KOPT-K1 (cell line): ENCODE data around the gene AP2A2.

Experiments
- H3K27ac ChIP-seq: fragments of 200-600 bp; sonication (generic); 2 replicates; pipeline ENCODE4 v1.5.1; 2016; ENCODE audit warnings: antibody characterized with exemption, mild to moderate bottlenecking, low read depth, low read length; ENCODE audit not compliant: poor library complexity, severe bottlenecking
- H3K36me3 ChIP-seq: fragments of 200-600 bp; sonication (generic); 2 replicates; pipeline ENCODE4 v1.5.1; 2017; ENCODE audit warnings: antibody characterized with exemption, mild to moderate bottlenecking, low read length, moderate library complexity; ENCODE audit not compliant: insufficient read depth
- H3K9me3 ChIP-seq: fragments of 200-600 bp; sonication (generic); 2 replicates; pipeline ENCODE4 v1.5.1; 2017; ENCODE audit warnings: antibody characterized with exemption, low read length, mild to moderate bottlenecking; ENCODE audit not compliant: insufficient read depth, poor library complexity, severe bottlenecking

The AP2A2 gene

DNA sequence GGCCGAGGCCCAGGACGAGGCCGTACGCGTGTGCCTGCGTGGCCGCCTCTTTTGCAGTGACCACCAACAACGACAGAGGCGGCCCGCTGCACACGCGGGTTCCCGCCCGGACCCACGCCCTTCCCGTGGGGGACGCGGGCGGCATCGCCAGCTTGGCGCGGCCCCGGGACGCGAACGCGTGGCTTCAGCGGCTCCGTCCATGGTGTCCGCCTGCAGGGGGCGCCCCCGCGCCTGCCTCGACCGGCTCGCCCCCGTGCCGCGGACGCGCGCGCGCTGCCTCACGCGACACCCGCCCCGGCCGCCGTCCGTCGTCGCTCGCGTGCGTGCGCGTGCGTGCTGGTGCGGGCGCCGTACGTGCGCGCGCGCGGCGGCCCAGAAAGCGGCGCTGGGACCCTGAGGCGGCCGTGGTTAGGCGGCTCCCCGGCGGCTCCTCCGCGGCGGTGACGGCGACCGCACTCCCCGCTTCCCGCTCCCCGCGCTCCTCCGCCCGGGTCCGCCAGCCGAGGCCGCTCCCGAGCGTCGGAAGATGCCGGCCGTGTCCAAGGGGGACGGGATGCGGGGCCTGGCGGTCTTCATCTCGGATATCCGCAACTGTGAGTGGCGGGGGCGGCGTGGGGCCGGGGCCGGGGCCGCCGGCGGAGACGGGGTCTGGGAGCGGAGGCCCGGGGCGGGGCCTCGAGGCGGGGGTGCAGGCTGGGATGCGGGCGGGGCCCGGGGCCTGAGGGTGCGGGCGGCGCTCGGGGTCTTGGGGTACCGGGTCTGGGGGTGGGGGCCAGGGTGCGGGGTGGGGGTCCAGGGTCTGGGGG is at the start of gene AP2A2:
Gene AP2A2 (plus strand): TSS at position 375 of the 806 bp plus-strand sequence. CDS start 152 bp downstream, at position 527.
- H3K27ac ChIP-seq: peak within 1 kb of the TSS; percentile 68
- no peaks in the 10 kb centered on the region for H3K36me3 ChIP-seq
- no peaks in the 10 kb centered on the region for H3K9me3 ChIP-seq

DNA sequence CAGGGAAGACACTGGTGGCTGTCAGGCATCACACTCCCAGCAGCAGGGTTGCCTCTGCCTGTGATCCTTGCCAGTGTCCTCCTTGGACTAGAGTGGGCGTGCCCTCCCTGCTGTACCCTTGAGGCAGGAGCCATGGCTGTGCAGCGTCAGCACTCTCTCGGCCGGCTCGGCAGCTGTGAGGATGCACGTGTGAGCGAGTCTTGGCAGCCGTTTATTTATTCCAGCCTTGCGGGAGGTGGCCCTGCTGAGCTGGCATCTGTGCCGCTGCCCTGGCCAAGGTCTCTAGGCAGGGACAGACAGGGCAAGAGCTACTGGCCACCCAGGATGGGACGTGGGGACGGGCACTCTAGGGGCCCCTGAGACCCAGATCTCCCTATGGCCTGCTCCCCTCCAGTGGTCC is 49.1 kb upstream of the AP2A2 start:
- H3K27ac ChIP-seq: no peak overlapping the region
- no peaks in the 10 kb centered on the region for H3K9me3 ChIP-seq
- H3K36me3 ChIP-seq: peaks cover 59% of the 10 kb centered on the region; the same call in 1 of the 2 replicates

DNA sequence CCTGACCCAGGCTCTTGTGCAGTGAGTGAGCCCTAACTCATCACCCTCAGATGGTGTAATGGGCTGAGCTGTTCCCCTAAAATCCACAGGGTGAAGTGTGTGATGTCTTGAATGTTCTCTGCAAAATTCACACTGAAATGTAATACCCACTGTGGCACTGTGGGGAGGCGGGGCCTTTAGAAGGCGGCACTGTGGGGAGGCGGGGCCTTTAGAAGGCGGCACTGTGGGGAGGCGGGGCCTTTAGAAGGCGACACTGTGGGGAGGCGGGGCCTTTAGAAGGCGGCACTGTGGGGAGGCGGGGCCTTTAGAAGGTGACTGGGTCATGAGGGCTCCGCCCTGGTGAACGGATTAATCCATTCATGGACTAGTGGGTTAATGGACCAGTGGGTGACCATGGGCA is 48.1 kb upstream of the AP2A2 start:
- peaks cover 62% of the 10 kb centered on the region; the same call in 1 of the 2 replicates for H3K36me3 ChIP-seq
- H3K9me3 ChIP-seq: no peaks in the 10 kb centered on the region
- no peak overlapping the region for H3K27ac ChIP-seq

DNA sequence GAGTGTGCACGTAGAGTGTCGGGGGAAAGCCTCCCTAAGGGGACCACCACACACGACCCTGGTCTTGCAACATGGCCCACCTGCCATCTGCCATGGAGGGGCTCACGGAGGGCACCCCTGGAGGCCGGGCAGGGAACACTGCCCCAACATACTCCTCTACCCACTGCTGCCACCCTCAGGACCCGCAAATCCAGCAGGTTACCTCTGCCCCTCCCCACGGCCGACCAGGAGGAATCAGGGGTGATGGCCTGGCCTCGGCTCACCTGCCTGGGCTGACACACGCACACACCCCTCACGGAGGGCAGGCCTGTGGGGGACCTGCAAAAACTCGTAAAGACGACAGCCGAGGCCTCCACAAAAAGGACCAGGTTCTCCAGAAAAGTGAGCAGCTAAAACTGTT is 45.2 kb upstream of the AP2A2 start:
- Histone ChIP-seq H3K27ac (no peak overlapping the region), H3K9me3 (no peaks in the 10 kb centered on the region), H3K36me3 (peaks cover 78% of the 10 kb centered on the region)

DNA sequence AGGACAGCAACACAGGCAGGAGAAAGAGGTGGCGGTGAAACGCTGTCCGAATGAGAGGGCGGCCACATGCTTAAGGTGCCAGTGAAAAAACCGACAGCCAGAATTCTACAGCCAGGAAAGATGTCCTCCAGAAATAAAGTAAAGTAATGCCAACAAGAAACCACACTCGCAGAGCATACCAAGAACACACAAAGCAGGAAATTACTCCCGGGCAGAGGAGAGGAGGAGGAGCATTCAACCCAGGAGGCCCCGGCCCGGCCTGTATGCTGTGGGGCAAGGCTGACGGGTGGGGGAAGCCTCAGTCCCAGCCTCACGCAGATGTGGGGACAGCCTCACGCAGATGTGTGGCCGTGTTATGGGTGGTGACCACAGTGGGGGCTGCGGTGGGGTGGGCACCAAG is 43.1 kb upstream of the AP2A2 start:
- no peaks in the 10 kb centered on the region for H3K9me3 ChIP-seq
- peak overlapping the region; percentile 7 for H3K27ac ChIP-seq
- peaks cover 77% of the 10 kb centered on the region for H3K36me3 ChIP-seq

DNA sequence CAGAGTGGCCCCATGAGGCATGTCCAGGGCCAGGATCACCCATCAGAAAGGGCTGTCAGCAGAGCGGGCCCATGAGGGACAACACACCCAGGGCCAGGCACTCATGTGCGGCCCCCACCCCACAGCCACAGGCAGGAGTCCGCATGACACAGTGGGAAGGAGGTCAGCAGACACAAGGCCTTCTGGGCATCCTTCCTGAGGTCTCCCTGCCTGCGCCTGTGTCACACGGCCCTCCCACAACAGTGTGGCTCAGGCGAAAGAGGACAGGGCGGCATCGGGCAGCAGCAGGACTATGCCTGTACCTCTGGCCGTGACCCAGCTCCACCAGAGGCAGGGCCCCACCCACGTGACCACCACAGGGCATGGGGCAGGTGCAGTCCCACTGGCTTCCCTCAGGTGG is 42.1 kb upstream of the AP2A2 start:
- Histone ChIP-seq H3K27ac (no peak overlapping the region), H3K36me3 (peaks cover 82% of the 10 kb centered on the region), H3K9me3 (no peaks in the 10 kb centered on the region)

DNA sequence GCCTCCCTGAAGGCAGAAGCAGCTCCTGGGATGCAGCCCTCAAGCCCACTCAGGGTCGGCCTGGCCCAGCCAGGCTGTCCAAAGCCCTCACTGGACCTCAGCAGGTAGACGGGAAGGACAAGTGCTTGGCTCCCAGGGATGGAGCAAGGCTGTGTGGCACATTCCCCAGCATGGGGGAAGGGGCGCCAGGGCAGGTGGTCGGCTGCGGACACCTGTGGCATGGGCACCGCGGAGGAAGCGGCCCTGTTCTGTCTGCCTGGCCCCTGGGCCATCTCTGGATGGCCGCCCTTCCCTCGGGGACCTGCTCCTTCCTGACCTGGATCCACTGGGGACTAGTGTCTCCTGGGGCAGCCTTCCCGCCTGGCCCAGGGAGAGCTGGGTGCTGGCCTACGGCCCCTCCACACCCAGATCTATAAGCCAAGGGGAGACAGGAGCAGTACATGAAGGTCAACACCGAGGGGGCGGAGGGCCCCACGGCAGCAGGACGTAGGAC is 41.0 kb upstream of the AP2A2 start:
- Histone ChIP-seq H3K9me3 (no peaks in the 10 kb centered on the region), H3K27ac (no peak overlapping the region), H3K36me3 (peaks cover 77% of the 10 kb centered on the region)

DNA sequence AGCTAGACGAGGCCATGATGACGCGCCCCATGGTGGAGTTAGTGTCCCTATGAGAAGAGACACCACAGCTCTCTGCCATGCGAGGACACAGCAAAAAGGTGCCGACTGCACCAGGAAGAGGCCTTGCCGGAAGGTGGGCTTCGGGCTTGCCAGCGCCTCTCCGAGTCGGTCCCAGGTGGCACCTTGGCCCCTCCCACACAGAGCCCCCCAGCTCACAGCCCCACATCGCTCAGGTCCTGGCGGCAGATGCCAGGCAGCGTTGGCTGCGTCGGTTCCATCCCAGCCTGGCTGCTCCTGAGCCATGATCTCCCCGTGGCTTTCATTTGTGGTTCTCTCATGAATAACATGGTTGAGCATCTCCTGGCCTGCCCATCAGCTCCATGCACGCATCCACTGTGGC is 39.1 kb upstream of the AP2A2 start:
- Histone ChIP-seq H3K27ac (no peak overlapping the region), H3K9me3 (no peaks in the 10 kb centered on the region), H3K36me3 (peaks cover 62% of the 10 kb centered on the region)

DNA sequence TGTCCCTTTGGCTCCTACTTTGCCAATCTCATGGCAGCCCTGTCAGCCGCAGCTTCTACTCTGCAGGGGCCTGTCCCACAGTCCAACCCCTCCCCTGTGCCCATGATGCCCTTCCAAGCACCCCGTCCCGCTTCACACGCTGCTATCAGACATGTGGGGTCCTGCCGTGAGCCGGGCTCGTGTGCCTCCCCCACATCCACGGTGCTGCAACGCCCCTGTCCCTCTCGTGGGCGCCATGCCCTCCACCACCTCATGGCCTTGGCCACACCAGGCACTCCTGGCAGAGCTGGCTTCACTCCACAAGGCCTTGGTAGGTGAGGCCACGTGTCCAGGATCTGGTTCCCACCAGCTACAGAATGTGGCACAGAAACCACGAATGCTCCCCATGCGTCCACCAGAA is 38.1 kb upstream of the AP2A2 start:
- Histone ChIP-seq H3K27ac (no peak overlapping the region), H3K36me3 (peaks cover 62% of the 10 kb centered on the region), H3K9me3 (no peaks in the 10 kb centered on the region)

DNA sequence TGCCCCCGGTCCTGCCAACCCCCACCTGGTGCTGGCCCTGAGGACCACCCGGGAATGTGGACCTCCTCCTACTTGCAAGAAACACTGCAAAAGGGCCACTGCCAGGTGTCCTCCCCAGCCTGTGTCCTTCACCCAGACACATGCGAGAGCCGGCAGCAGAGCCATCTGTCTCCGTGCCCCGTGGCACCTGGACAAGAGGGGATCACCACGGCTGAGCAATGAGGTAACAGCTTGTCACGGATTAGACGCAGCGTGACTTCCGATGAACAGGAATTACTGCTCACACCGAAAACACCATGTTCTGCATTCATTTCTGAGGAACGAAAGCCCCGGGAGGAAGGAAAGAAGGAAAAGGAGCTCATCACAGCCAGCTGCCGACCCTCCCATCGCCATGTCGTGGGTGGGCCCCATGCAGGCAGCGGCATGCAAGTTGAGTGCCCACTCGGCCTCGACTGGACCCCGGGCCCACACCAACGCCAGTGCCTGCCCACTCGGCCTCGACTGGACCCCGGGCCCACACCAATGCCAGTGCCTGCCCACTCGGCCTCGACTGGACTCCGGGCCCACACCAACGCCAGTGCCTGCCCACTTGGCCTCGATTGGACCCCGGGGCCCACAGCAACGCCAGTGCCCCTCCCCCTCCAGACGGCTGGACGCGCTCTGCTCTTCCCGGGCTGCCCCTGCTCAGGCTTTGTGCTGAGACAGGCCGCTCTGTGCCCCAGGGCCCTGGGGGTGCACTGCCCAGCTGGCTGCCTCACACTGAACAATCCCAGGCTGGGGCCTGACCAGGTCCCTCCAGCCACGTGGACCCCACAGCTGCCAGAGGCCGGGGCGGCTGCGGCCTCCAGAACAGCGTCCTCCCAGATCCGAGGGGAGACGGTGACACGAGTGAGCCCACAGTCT is 37.1 kb upstream of the AP2A2 start:
- H3K27ac ChIP-seq: no peak overlapping the region
- H3K9me3 ChIP-seq: no peaks in the 10 kb centered on the region
- H3K36me3 ChIP-seq: peaks cover 52% of the 10 kb centered on the region

DNA sequence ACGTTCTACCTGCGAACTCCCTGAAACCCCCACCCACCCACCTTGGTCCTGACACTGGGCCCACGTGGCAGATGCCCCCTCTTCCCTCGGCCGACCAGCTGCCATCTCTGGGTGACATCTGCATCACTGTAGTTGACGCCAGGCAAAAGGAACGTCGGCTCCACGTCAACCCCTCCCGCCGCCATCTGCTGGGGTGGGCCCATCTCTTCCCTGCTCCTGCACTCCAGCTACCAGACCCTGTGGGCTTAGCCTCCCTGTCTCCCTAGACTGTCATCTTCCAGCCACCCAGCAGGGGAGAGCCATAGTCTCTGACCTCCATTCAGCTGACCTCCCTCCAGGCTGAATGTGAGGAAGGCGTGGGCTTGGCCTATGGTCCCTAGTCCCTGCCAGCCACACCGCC is 36.4 kb upstream of the AP2A2 start:
- H3K36me3 ChIP-seq: peaks cover 46% of the 10 kb centered on the region
- H3K27ac ChIP-seq: no peak overlapping the region
- no peaks in the 10 kb centered on the region for H3K9me3 ChIP-seq

DNA sequence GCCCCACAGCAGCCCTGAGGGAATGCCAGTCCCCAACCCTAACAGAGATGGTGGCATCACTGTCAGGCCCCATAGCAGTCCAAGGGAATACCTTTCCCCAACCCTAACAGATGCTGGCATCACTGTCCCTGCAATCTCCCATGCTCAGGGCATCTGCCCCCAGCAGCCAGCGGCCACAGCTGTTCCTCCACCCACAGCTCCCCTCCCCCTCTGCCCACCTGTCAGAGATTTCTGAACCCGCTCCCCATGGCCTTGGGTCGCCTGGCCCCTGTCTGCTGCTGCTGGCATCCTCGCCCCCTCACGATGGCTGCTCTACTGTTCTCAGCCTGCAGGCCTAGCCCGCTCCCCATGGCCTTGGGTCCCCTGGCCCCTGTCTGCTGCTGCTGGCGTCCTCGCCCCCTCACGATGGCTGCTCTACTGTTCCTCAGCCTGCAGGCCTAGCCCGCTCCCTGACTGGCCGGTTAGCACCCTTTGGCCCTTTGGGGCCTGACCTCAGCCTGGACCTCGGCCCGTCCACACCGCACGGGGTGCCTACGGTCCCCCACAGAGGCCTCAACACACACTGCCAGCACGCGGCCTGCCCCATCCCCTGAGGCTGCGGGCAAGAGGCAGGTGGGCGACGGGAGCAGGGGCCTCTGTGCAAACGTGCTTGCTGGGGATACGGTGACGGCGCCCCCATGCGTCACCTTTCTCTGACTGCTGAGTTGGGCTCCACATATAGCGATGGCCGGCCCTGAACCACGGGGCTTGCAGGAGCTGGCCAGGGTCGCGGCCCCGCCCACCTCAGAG is 35.8 kb upstream of the AP2A2 start:
- H3K9me3 ChIP-seq: no peaks in the 10 kb centered on the region
- H3K27ac ChIP-seq: no peak overlapping the region
- H3K36me3 ChIP-seq: peaks cover 40% of the 10 kb centered on the region

DNA sequence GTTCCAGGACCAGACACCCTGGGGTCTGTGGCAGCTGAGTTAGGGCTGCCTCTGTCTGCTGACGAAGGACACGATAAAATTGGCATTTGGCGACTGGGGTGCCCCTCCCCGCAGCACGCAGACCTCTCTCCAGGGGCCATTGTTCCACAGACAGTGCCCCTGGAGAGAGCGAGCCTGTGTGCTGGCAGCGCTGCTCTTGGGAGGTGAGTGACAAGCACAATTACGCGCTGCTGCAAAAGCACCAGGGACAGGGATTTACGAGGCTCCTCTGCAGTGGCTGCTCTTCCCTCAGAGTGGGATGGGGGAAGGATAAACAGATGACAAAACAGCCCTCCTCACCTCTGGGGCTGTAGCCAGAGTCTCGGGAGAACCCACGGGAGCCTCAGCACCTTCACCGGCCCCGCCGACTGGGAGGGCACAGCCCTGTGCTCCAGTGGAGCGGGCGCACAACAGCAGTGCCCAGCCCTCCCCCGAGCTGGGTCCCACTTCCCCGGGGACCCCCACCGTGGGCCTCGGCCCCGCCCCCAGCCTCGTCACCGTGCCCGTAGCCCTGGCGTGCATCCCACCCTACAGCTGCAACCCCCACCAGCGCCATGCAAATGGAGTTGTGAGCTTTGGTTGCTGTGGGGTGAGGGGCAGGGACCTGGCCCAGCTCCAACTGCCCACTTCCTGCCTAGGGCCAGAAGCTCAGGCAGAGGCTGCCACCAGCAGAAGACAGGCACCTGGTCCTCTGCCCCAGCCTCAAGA is 34.7 kb upstream of the AP2A2 start:
- Histone ChIP-seq H3K36me3 (peaks cover 32% of the 10 kb centered on the region; the same call in 1 of the 2 replicates), H3K27ac (no peak overlapping the region), H3K9me3 (no peaks in the 10 kb centered on the region)

DNA sequence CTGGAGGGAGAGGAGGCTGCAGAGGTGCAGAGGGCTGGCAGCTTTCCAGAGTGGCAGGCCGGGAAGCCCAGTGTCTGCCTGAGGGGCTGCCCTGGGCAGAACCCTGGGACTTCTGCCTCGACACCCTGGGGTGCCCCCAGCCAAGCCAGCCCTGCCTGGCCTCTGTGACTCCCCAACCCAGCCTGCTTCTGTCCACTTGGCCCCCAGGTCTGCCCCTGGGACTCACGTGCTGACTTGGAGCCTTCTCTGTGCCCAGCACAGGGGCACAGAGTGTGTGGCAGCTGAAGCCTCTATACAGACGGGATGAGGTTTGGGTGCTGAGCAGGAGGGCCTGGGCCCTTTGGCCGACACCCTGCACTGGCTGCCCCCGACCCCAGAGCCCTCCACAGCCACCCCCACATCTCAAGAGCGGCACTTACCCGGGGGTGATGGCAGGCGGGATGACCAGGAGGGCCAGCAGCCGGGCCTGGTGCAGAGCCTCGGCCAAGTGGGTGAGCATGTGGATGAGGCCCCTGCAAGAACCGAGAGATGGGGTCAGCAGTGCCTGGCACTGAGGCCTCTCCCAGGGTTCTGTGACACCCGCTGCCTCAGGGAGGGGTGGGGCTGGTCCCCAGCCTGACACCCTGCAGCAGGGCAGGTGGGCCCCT is 32.5 kb upstream of the AP2A2 start:
- H3K9me3 ChIP-seq: no peaks in the 10 kb centered on the region
- no peak overlapping the region for H3K27ac ChIP-seq
- H3K36me3 ChIP-seq: peaks cover 21% of the 10 kb centered on the region; the same call in 1 of the 2 replicates
